Keratinocyte (primary cell): ENCODE results near the gene PARD6B. TPM values are rescaled to one million over a fixed set of nuclear protein-coding genes. Genes with fewer than 3 reads are reported as not detected.

Experiments
- DNase-seq: peaks from one replicate; pipeline ENCODE4 v3.0.0-alpha.2; 2011; ENCODE audit warnings: low read depth, missing footprints, low spot score
- FAIRE-seq: peaks from 2 replicates; lab custom pipeline; 2011; peaks lifted over from hg19 to GRCh38; lab: Jason Lieb, UNC
- H2AFZ ChIP-seq: 2 replicates; pipeline ENCODE4 v1.6.0; 2012; ENCODE audit warnings: low read length, control low read depth, inconsistent platforms; ENCODE audit not compliant: control insufficient read depth
- H3K27ac ChIP-seq: 2 replicates; pipeline ENCODE4 v1.5.1; 2011; ENCODE audit warnings: low read length; ENCODE audit not compliant: control insufficient read depth, insufficient read depth
- H3K27me3 ChIP-seq: 3 replicates; pipeline ENCODE4 v1.6.0; 2011; ENCODE audit warnings: low read length; ENCODE audit not compliant: control insufficient read depth, insufficient read depth; ENCODE audit errors: extremely low read depth
- H3K36me3 ChIP-seq, 2 experiments: 2 replicates in 1 of 2; 3 replicates in 1 of 2; pipeline ENCODE4 v1.5.1; 2011; ENCODE audit warnings: low read length in 2 of 2, mild to moderate bottlenecking in 1 of 2; ENCODE audit not compliant: control insufficient read depth in 2 of 2, insufficient read depth in 2 of 2; ENCODE audit errors: extremely low read depth in 1 of 2
- H3K4me1 ChIP-seq: 3 replicates; pipeline ENCODE4 v1.5.1; 2011; ENCODE audit warnings: low read length; ENCODE audit not compliant: control insufficient read depth, insufficient read depth; ENCODE audit errors: extremely low read depth
- H3K4me2 ChIP-seq: 3 replicates; pipeline ENCODE4 v1.6.0; 2011; ENCODE audit warnings: low read depth, low read length; ENCODE audit not compliant: control insufficient read depth, insufficient read depth; ENCODE audit errors: extremely low read depth
- H3K4me3 ChIP-seq, 3 experiments: fragments of 200-600 bp in 1 of 3; sonication (generic) in 1 of 3; 2 replicates in 2 of 3; 3 replicates in 1 of 3; pipeline ENCODE4 v1.5.1; 2011 to 2016; ENCODE audit warnings: low read length in 3 of 3, mild to moderate bottlenecking in 3 of 3, control low read depth in 2 of 3, inconsistent platforms in 1 of 3, low read depth in 1 of 3, mixed read lengths in 1 of 3, mixed run types in 1 of 3, moderate library complexity in 1 of 3; ENCODE audit not compliant: control insufficient read depth in 2 of 3, insufficient read depth in 2 of 3; ENCODE audit errors: extremely low read depth in 1 of 3
- H3K79me2 ChIP-seq: 2 replicates; pipeline ENCODE4 v1.6.0; 2012; ENCODE audit warnings: low read length; ENCODE audit not compliant: control insufficient read depth, insufficient read depth
- H3K9ac ChIP-seq: 3 replicates; pipeline ENCODE4 v1.6.0; 2011; ENCODE audit warnings: low read length; ENCODE audit not compliant: control insufficient read depth, insufficient read depth; ENCODE audit errors: extremely low read depth
- H3K9me1 ChIP-seq: 3 replicates; pipeline ENCODE4 v1.6.0; 2011; ENCODE audit warnings: low read length; ENCODE audit not compliant: control insufficient read depth, insufficient read depth; ENCODE audit errors: extremely low read depth
- H3K9me3 ChIP-seq: 2 replicates; pipeline ENCODE4 v1.5.1; 2012; ENCODE audit warnings: low read depth, low read length; ENCODE audit not compliant: control insufficient read depth
- H4K20me1 ChIP-seq: 3 replicates; pipeline ENCODE4 v1.6.0; 2011; ENCODE audit warnings: low read length; ENCODE audit not compliant: control insufficient read depth, insufficient read depth; ENCODE audit errors: extremely low read depth
- EZH2 ChIP-seq: IDR thresholded peaks from one replicate; pipeline ENCODE4 v1.6.1; 2012; ENCODE audit warnings: inconsistent platforms, mild to moderate bottlenecking, low read length, moderate library complexity
- dilution Hi-C: fragments of 300-500 bp; cut with MboI; formaldehyde crosslinking; loops from one replicate; pipeline ENCODE4 v1.7.0; 2020; ENCODE audit warnings: low sequenced_read_pairs; ENCODE audit not compliant: extremely low pct_ligation_motif_present
- polyA plus RNA-seq, 5 experiments: library from polyadenylated mRNA; depleted of rRNA in 3 of 5; stranded (reverse) in 3 of 5; stranded (forward) in 1 of 5; unstranded in 1 of 5; fragments of >200 nt; gene quantifications; 1 replicate in 1 of 5; 2 replicates in 3 of 5; 3 replicates in 1 of 5; pipeline versions ENCODE4 v1.2.1 to v1.2.3, GENCODE V29; 2011 to 2012; ENCODE audit warnings: missing spikeins in 2 of 5, low read depth in 1 of 5, low replicate concordance in 1 of 5
- TF ChIP-seq, protein P1 (sequence below), 3 experiments: IDR thresholded peaks in 1 of 3; conservative IDR thresholded peaks in 1 of 3; optimal IDR thresholded peaks in 1 of 3; 2 replicates in 2 of 3; 3 replicates in 1 of 3; pipeline versions ENCODE3 to v1.5.1; 2011; ENCODE audit warnings: low read length in 3 of 3, mild to moderate bottlenecking in 3 of 3, moderate library complexity in 2 of 3, control low read depth in 1 of 3, inconsistent platforms in 1 of 3; ENCODE audit not compliant: insufficient read depth in 2 of 3; ENCODE audit errors: extremely low read depth in 1 of 3

The PARD6B gene
- polyA plus RNA-seq, 1 donor (not counting 4 experiments of a cell fraction or from before 2014, with no cell fraction given), result 2.0 TPM

DNA sequence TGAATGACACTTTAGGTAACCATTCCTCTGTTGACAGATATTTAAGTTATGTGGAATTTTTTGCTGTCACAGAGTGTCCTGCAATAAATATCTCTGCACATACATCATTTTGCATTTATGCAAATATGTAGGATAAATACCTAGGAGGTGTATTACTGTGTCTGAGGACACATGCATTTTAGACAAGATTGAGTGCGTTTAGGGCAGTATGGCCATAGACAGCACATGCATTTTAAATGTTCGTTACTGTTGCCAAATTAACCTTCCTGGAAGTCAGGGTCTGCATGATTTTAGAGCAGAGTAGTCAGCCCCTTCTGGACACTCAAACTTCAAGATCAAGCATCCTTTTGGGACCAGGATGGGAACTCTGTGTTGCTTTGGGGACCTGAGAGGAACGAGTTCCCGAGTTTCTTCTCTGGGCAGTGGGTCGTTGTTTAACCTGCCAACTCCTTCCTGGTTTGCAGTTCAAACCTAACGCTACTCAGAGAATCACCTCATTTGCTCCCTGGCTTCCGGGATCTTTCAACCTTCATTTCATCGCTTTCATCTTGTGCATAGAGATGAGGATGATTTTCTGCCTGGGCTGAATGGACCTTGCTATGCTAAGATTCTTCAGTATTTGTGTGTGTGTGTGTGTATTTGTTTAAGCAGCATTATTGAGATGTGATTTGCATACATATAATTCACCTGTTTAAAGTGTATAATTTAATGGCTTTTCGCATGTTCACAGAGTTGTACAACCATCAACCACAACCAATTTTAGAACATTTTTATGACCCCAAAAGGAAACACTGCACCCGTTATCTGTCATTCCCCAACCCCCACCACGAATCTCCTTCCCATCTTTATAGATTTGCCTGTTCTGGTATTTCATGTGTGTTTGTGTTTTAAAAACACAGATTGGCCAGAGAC is 73.3 kb downstream of the PARD6B start:
- H2AFZ ChIP-seq, result no peak overlapping the region
- no peak overlapping the region for H3K9ac ChIP-seq
- no peak overlapping the region for H3K27ac ChIP-seq
- H3K4me1 ChIP-seq, result no peaks in the 10 kb centered on the region
- H3K9me3 ChIP-seq, result no peaks in the 10 kb centered on the region
- H3K4me2 ChIP-seq, result no peak overlapping the region
- no peak for DNase-seq
- no peaks in the 10 kb centered on the region for H3K9me1 ChIP-seq
- H3K79me2 ChIP-seq, result no peaks in the 10 kb centered on the region
- dilution Hi-C loops, result no loop called here
- no peak overlapping the region for H3K4me3 ChIP-seq
- no peaks in the 10 kb centered on the region for H3K27me3 ChIP-seq
- no peak for TF ChIP-seq EZH2
- TF ChIP-seq, protein P1, sequence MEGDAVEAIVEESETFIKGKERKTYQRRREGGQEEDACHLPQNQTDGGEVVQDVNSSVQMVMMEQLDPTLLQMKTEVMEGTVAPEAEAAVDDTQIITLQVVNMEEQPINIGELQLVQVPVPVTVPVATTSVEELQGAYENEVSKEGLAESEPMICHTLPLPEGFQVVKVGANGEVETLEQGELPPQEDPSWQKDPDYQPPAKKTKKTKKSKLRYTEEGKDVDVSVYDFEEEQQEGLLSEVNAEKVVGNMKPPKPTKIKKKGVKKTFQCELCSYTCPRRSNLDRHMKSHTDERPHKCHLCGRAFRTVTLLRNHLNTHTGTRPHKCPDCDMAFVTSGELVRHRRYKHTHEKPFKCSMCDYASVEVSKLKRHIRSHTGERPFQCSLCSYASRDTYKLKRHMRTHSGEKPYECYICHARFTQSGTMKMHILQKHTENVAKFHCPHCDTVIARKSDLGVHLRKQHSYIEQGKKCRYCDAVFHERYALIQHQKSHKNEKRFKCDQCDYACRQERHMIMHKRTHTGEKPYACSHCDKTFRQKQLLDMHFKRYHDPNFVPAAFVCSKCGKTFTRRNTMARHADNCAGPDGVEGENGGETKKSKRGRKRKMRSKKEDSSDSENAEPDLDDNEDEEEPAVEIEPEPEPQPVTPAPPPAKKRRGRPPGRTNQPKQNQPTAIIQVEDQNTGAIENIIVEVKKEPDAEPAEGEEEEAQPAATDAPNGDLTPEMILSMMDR (optimal IDR thresholded peaks at IDR 0.05 in 1 of 3, IDR thresholded peaks at IDR 0.05 in 1 of 3, conservative IDR thresholded peaks at IDR 0.05 in 1 of 3; ENCODE audit: extremely low read depth in 1 of 3, insufficient read depth in 2 of 3, low read length in 3 of 3), result no peak
- no peaks in the 10 kb centered on the region for H3K36me3 ChIP-seq
- H4K20me1 ChIP-seq, result no peaks in the 10 kb centered on the region
- no peak for FAIRE-seq

DNA sequence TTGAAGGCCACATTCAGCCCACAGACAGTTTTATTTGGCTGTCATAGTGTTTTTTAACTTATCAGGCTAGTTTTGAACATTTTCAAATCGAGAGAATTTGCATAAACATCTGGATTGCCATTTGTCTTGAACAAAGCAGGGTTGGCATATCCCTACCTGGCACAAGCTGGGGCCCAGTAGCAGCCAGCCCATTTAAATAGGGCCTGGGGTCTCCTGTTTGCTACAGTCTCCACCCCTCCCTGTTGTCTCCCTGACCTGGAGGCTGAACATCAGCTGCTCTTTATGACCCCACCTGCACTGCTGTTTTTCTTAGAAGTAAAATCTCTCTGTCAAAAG is 73.9 kb downstream of the PARD6B start:
- Histone ChIP-seq H3K36me3 (no peaks in the 10 kb centered on the region), H4K20me1 (no peaks in the 10 kb centered on the region), H3K4me2 (no peak overlapping the region), H3K9me3 (no peaks in the 10 kb centered on the region), H3K9ac (no peak overlapping the region), H2AFZ (no peak overlapping the region), H3K27me3 (no peaks in the 10 kb centered on the region), H3K9me1 (no peaks in the 10 kb centered on the region), H3K4me1 (no peaks in the 10 kb centered on the region), H3K79me2 (no peaks in the 10 kb centered on the region), H3K4me3 (no peak overlapping the region), H3K27ac (no peak overlapping the region)
- FAIRE-seq, result no peak
- no peak for DNase-seq
- dilution Hi-C loops, result no loop called here
- TF ChIP-seq EZH2, result no peak
